Gastroesophageal sphincter (tissue), 4 donors: ENCODE results near the gene HELZ. TPM values are rescaled to one million over a fixed set of nuclear protein-coding genes. Genes with fewer than 3 reads are reported as not detected.

Source experiments
- ATAC-seq: fragments of 150-250 bp; one replicate; pipeline ENCODE4 v1.9.1; 2016; ENCODE audit warnings: mild to moderate bottlenecking, moderate library complexity
- H3K27ac ChIP-seq, 4 donors: fragments of 200-600 bp; sonication (generic) in 3 of 4; 1 replicate in 3 of 4; 2 replicates in 1 of 4; pipeline ENCODE4 v1.5.1; 2016 to 2019
- H3K27me3 ChIP-seq: fragments of 200-600 bp; sonication (generic); one replicate; pipeline ENCODE4 v1.5.1; 2019
- H3K36me3 ChIP-seq, 2 donors: fragments of 200-600 bp; sonication (generic); one replicate each; pipeline ENCODE4 v1.5.1; 2019; ENCODE audit warnings: control low read depth in 1 of 2
- H3K4me1 ChIP-seq, 3 donors: fragments of 200-600 bp; sonication (generic); 1 replicate in 2 of 3; 2 replicates in 1 of 3; pipeline ENCODE4 v1.5.1; 2016 to 2019; ENCODE audit warnings: control low read depth in 2 of 3
- H3K4me3 ChIP-seq, 2 donors: fragments of 200-600 bp; sonication (generic); one replicate each; pipeline ENCODE4 v1.5.1; 2019; ENCODE audit warnings: mild to moderate bottlenecking in 1 of 2, moderate library complexity in 1 of 2
- H3K9me3 ChIP-seq, 3 donors: fragments of 200-600 bp; sonication (generic); one replicate each; pipeline ENCODE4 v1.5.1; 2017 to 2019; ENCODE audit warnings: control low read depth in 2 of 3
- CTCF ChIP-seq, 4 experiments: fragments of 200-600 bp in 2 of 4; fragments of 450-650 bp in 2 of 4; sonication (generic) in 1 of 4; IDR thresholded peaks; one replicate each; pipeline ENCODE4 v1.5.1; 2017 to 2019; ENCODE audit warnings: antibody characterized with exemption in 4 of 4, mild to moderate bottlenecking in 2 of 4, moderate library complexity in 2 of 4
- EP300 ChIP-seq: sonication (generic); formaldehyde crosslinking; IDR thresholded peaks from one replicate; pipeline ENCODE4 v1.6.1; 2017; ENCODE audit warnings: antibody characterized with exemption, mild to moderate bottlenecking
- POLR2A ChIP-seq, 2 donors: fragments of 450-650 bp; IDR thresholded peaks; one replicate each; pipeline ENCODE4 v1.6.1; 2017; ENCODE audit warnings: antibody characterized with exemption in 2 of 2, mild to moderate bottlenecking in 2 of 2, moderate library complexity in 1 of 2
- POLR2AphosphoS5 ChIP-seq: sonication (generic); formaldehyde crosslinking; IDR thresholded peaks from one replicate; pipeline ENCODE4 v1.6.1; 2017; ENCODE audit warnings: antibody characterized with exemption
- WGBS, 2 donors: methylation state at CpG; one replicate each; pipeline ENCODE4 v1.1.5; 2018; ENCODE audit warnings: low coverage in 1 of 2; 5-methylcytosine and 5-hydroxymethylcytosine counted together
- total RNA-seq, 4 donors: library from RNA; depleted of rRNA; stranded (reverse); fragments of >200 nt; gene quantifications; one replicate each; pipeline ENCODE4 v1.1.0, GENCODE V29; 2016

HELZ gene
- total RNA-seq, 4 donors from 2014 or later, result 43.7 to 70.2 (median 58.3) TPM

GRCh38 chr17:67281053-67281452 lies 36.1 kb upstream of the HELZ start:
- no peaks in the 10 kb centered on the region for H3K9me3 ChIP-seq
- no peaks in the 10 kb centered on the region for H3K4me1 ChIP-seq
- 70 to 79% methylated on average over 1 to 2 of the region's 3 CpGs for WGBS, 2 donors
- TF ChIP-seq POLR2AphosphoS5 (no peak), POLR2A (IDR thresholded peaks at IDR 0.05) (no peak)
- H3K27me3 ChIP-seq, result no peaks in the 10 kb centered on the region
- H3K36me3 ChIP-seq, result no peaks in the 10 kb centered on the region
- H3K27ac ChIP-seq, result no peak overlapping the region
- no peak for ATAC-seq
- H3K4me3 ChIP-seq, result no peak overlapping the region

GRCh38 chr17:67280279-67280678 lies 35.3 kb upstream of the HELZ start:
- Histone ChIP-seq H3K4me3 (no peak overlapping the region), H3K27me3 (no peaks in the 10 kb centered on the region), H3K27ac (no peak overlapping the region), H3K4me1 (no peaks in the 10 kb centered on the region), H3K9me3 (no peaks in the 10 kb centered on the region), H3K36me3 (no peaks in the 10 kb centered on the region)
- ATAC-seq, result peak; percentile 46
- TF ChIP-seq EP300 (no peak), POLR2AphosphoS5 (no peak), CTCF (IDR thresholded peaks at IDR 0.05) (no peak), POLR2A (IDR thresholded peaks at IDR 0.05) (no peak)
- WGBS, 2 donors, result 49% methylated on average over 6 of the region's 6 CpGs; no CpG with 5 or more reads in 1 of the 2 donors

GRCh38 chr17:67279115-67279514 lies 34.1 kb upstream of the HELZ start:
- TF ChIP-seq EP300 (no peak), CTCF (IDR thresholded peaks at IDR 0.05) (no peak), POLR2AphosphoS5 (no peak), POLR2A (IDR thresholded peaks at IDR 0.05) (no peak)
- no peak for ATAC-seq
- Histone ChIP-seq H3K9me3 (no peaks in the 10 kb centered on the region), H3K4me1 (no peaks in the 10 kb centered on the region), H3K27ac (no peak overlapping the region), H3K27me3 (no peaks in the 10 kb centered on the region), H3K4me3 (no peak overlapping the region), H3K36me3 (no peaks in the 10 kb centered on the region)
- WGBS, 2 donors, result 89 to 93% methylated on average over 2 to 6 of the region's 7 CpGs

GRCh38 chr17:67278363-67278762 lies 33.4 kb upstream of the HELZ start:
- no peak overlapping the region for H3K27ac ChIP-seq
- ATAC-seq, result no peak
- WGBS, 2 donors, result 86 to 90% methylated on average over 5 to 7 of the region's 10 CpGs
- no peaks in the 10 kb centered on the region for H3K9me3 ChIP-seq
- TF ChIP-seq EP300, result no peak
- no peak for TF ChIP-seq POLR2A (IDR thresholded peaks at IDR 0.05)
- TF ChIP-seq CTCF (IDR thresholded peaks at IDR 0.05), result no peak
- no peak for TF ChIP-seq POLR2AphosphoS5
- H3K36me3 ChIP-seq, result no peaks in the 10 kb centered on the region
- no peak overlapping the region for H3K4me3 ChIP-seq
- no peaks in the 10 kb centered on the region for H3K4me1 ChIP-seq
- H3K27me3 ChIP-seq, result no peaks in the 10 kb centered on the region

- ATAC-seq, result no peak
- H3K4me3 ChIP-seq, result no peak overlapping the region
- TF ChIP-seq EP300, result no peak
- no peak for TF ChIP-seq POLR2AphosphoS5
- no peak for TF ChIP-seq CTCF (IDR thresholded peaks at IDR 0.05)
- no peak for TF ChIP-seq POLR2A (IDR thresholded peaks at IDR 0.05)
- no peaks in the 10 kb centered on the region for H3K4me1 ChIP-seq
- no peaks in the 10 kb centered on the region for H3K36me3 ChIP-seq
- H3K9me3 ChIP-seq, result no peaks in the 10 kb centered on the region
- H3K27me3 ChIP-seq, result no peaks in the 10 kb centered on the region
- no peak overlapping the region for H3K27ac ChIP-seq
- WGBS, 2 donors, result 0 to 41% methylated on average over 1 to 10 of the region's 10 CpGs
Observed at GRCh38 chr17:67276075-67276474, 31.1 kb upstream of the HELZ start.
